Measurements from ENCODE around the gene ZNF71.

Gene ZNF71

GRCh38 chr19:56594783-56595547 is at the start of gene ZNF71:
TSS of gene ZNF71 (plus strand) at chr19:56595302. CDS start at chr19:56601559, 6,257 bp downstream.
- DNase-seq, result peak; percentile 90

GRCh38 chr19:56547535-56547934 is 47.6 kb upstream of the ZNF71 start:
- DNase-seq, result no peak

- DNase-seq, result no peak
These were observed 40.7 kb upstream of the ZNF71 start for GRCh38 chr19:56554272-56554869.

- DNase-seq, result no peak
These were observed 32.3 kb upstream of the ZNF71 start for GRCh38 chr19:56562766-56563165.

- peak; percentile 39 for DNase-seq
These were observed 28.2 kb upstream of the ZNF71 start for GRCh38 chr19:56566904-56567273.

GRCh38 chr19:56567274-56568120 is 27.6 kb upstream of the ZNF71 start, which contains the start of gene ZNF470:
TSS of gene ZNF470 (plus strand) at chr19:56567468. CDS start at chr19:56570312, 2,844 bp downstream.
- DNase-seq, result peak; percentile 90

GRCh38 chr19:56572589-56572988 is 22.5 kb upstream of the ZNF71 start:
- DNase-seq, result no peak

- DNase-seq, result no peak
These were observed 21.2 kb upstream of the ZNF71 start for GRCh38 chr19:56573914-56574313.

GRCh38 chr19:56577719-56578602 is 17.1 kb upstream of the ZNF71 start:
- DNase-seq, result no peak

GRCh38 chr19:56594446-56594782 is 688 bp upstream of the ZNF71 start:
- no peak for DNase-seq

- DNase-seq, result no peak
These were observed 422 bp downstream of the ZNF71 start for GRCh38 chr19:56595548-56595899.

- no peak for DNase-seq
These were observed 1.6 kb downstream of the ZNF71 start for GRCh38 chr19:56596676-56597075.

- no peak for DNase-seq
These were observed 2.6 kb downstream of the ZNF71 start for GRCh38 chr19:56597696-56598095.

GRCh38 chr19:56601375-56601774 is 6.3 kb downstream of the ZNF71 start:
- no peak for DNase-seq

- no peak for DNase-seq
These were observed 8.7 kb downstream of the ZNF71 start for GRCh38 chr19:56603829-56604228.

GRCh38 chr19:56608274-56608964 is 13.3 kb downstream of the ZNF71 start:
- DNase-seq, result no peak

- DNase-seq, result no peak
These were observed 16.2 kb downstream of the ZNF71 start for GRCh38 chr19:56611288-56611687.

- DNase-seq, result no peak
These were observed 17.6 kb downstream of the ZNF71 start for GRCh38 chr19:56612737-56613136.

- DNase-seq, result no peak
These were observed 18.5 kb downstream of the ZNF71 start for GRCh38 chr19:56613639-56614038.

- no peak for DNase-seq
These were observed 22.4 kb downstream of the ZNF71 start for GRCh38 chr19:56617531-56617930.

- DNase-seq, result no peak
These were observed 24.0 kb downstream of the ZNF71 start for GRCh38 chr19:56619121-56619520.

GRCh38 chr19:56622374-56622773 is 27.3 kb downstream of the ZNF71 start:
- DNase-seq, result no peak
